GM18951 (cell line): ENCODE results near the gene GIGYF1.
"Not testable (repeated sequence)": the region's sequence is repeated elsewhere in the genome, so short reads cannot be mapped to it uniquely, and the experiment has no call there.

Experiments
- POLR2A ChIP-seq: IDR thresholded peaks from 4 replicates; pipeline ENCODE4 v1.6.1; 2011; ENCODE audit warnings: mild to moderate bottlenecking; ENCODE audit not compliant: insufficient read length, insufficient read depth; ENCODE audit errors: extremely low read depth
- in situ Hi-C: fragments of 300-500 bp; cut with MboI; formaldehyde crosslinking; loops from one replicate; pipeline ENCODE4 v1.12.0; 2022; ENCODE audit warnings: low sequenced_read_pairs, mixed read lengths, inconsistent platforms; ENCODE audit not compliant: unreplicated experiment

The GIGYF1 gene

GRCh38 chr7:100720671-100721504, 26.8 kb upstream of the GIGYF1 start:
- in situ Hi-C loops, result no loop called here
- TF ChIP-seq POLR2A, result no peak

GRCh38 chr7:100720279-100720670, 26.2 kb upstream of the GIGYF1 start, which contains the start of gene EPO:
Gene EPO (plus strand): TSS chr7:100720468. CDS start chr7:100720981, 513 bp downstream.
- TF ChIP-seq POLR2A, result no peak
- in situ Hi-C loops, result no loop called here

- TF ChIP-seq POLR2A, result no peak
- in situ Hi-C loops, result no loop called here
Observed at GRCh38 chr7:100719523-100720278, 25.7 kb upstream of the GIGYF1 start.

- in situ Hi-C loops, result not testable (repeated sequence)
Observed at GRCh38 chr7:100717073-100717472, 23.0 kb upstream of the GIGYF1 start.

GRCh38 chr7:100714725-100715124, 20.7 kb upstream of the GIGYF1 start:
- in situ Hi-C loops, result no loop called here
- TF ChIP-seq POLR2A, result no peak

- no peak for TF ChIP-seq POLR2A
- in situ Hi-C loops, result no loop called here
Observed at GRCh38 chr7:100711369-100711768, 17.3 kb upstream of the GIGYF1 start.

- in situ Hi-C loops, result no loop called here
- TF ChIP-seq POLR2A, result no peak
Observed at GRCh38 chr7:100710452-100710851, 16.4 kb upstream of the GIGYF1 start.

- in situ Hi-C loops, result loop anchor here (10.0 kb wide), 1 partner anchor 146 kb away; the partner anchor contains the start of gene SLC12A9
Observed at GRCh38 chr7:100708395-100708794, 14.3 kb upstream of the GIGYF1 start.

GRCh38 chr7:100706672-100707311, 12.7 kb upstream of the GIGYF1 start:
- in situ Hi-C loops, result loop anchor here (10.0 kb wide), 1 partner anchor 148 kb away; the partner anchor contains the start of gene SLC12A9
- no peak for TF ChIP-seq POLR2A

More at GRCh38 chr7:100708395-100708794, 14.3 kb upstream of the GIGYF1 start:
- TF ChIP-seq POLR2A, result no peak

- in situ Hi-C loops, result loop anchor here (10.0 kb wide), 1 partner anchor 149 kb away; the partner anchor contains the start of gene SLC12A9
- TF ChIP-seq POLR2A, result peak; percentile 86
Observed at GRCh38 chr7:100705753-100706671, 12.0 kb upstream of the GIGYF1 start, which contains the start of gene POP7. Gene POP7 (plus strand): TSS chr7:100706121. CDS start chr7:100706831, 710 bp downstream.

- in situ Hi-C loops, result loop anchor here (10.0 kb wide), 1 partner anchor 149 kb away; the partner anchor contains the start of gene SLC12A9
Observed at GRCh38 chr7:100705320-100705752, 11.3 kb upstream of the GIGYF1 start.

GRCh38 chr7:100701089-100701488, 7.0 kb upstream of the GIGYF1 start:
- in situ Hi-C loops, result loop anchor here (10.0 kb wide), 1 partner anchor 154 kb away; the partner anchor contains the start of gene SLC12A9

More at GRCh38 chr7:100705320-100705752, 11.3 kb upstream of the GIGYF1 start:
- no peak for TF ChIP-seq POLR2A

- in situ Hi-C loops, result no loop called here
- TF ChIP-seq POLR2A, result no peak
Observed at GRCh38 chr7:100699018-100699417, 5.0 kb upstream of the GIGYF1 start.
